ENCODE data around the gene SERPINE1.
"Not testable (repeated sequence)": the region's sequence is repeated elsewhere in the genome, so short reads cannot be mapped to it uniquely, and the experiment has no call there.

The SERPINE1 gene

GRCh38 chr7:101124376-101125056 lies 2.4 kb upstream of the SERPINE1 start:
- DNase-seq, result no peak

- peak; percentile 13 to 55 for DNase-seq
Observed at GRCh38 chr7:101125989-101126650, 784 bp upstream of the SERPINE1 start.

- no peak for DNase-seq
Observed at GRCh38 chr7:101127460-101128039, 646 bp downstream of the SERPINE1 start.

- DNase-seq, result no peak
Observed at GRCh38 chr7:101128040-101128834, 1.3 kb downstream of the SERPINE1 start.

GRCh38 chr7:101129603-101130117 lies 2.8 kb downstream of the SERPINE1 start:
- no peak for DNase-seq

GRCh38 chr7:101132626-101133600 lies 6.0 kb downstream of the SERPINE1 start:
- not testable (repeated sequence) for DNase-seq

GRCh38 chr7:101133621-101134398 lies 6.9 kb downstream of the SERPINE1 start:
- no peak for DNase-seq

- no peak for DNase-seq
Observed at GRCh38 chr7:101134399-101134980, 7.6 kb downstream of the SERPINE1 start.

- no peak for DNase-seq
Observed at GRCh38 chr7:101137651-101138212, 10.8 kb downstream of the SERPINE1 start.

- peak; percentile 82 to 87 for DNase-seq
Observed at GRCh38 chr7:101138213-101138870, 11.4 kb downstream of the SERPINE1 start.

GRCh38 chr7:101140339-101140699 lies 13.4 kb downstream of the SERPINE1 start:
- DNase-seq, result no peak

- no peak for DNase-seq
Observed at GRCh38 chr7:101140746-101141382, 14.0 kb downstream of the SERPINE1 start.

- DNase-seq, result no peak
Observed at GRCh38 chr7:101151908-101152651, 25.2 kb downstream of the SERPINE1 start.

GRCh38 chr7:101153969-101154692 lies 27.2 kb downstream of the SERPINE1 start, which contains the start of gene AP1S1:
Gene AP1S1 (plus strand): TSS chr7:101154476. CDS start chr7:101154515, 39 bp downstream.
- peak; percentile 96 for DNase-seq

- DNase-seq, result no peak
Observed at GRCh38 chr7:101154693-101155102, 27.8 kb downstream of the SERPINE1 start.

- no peak for DNase-seq
Observed at GRCh38 chr7:101155303-101155702, 28.4 kb downstream of the SERPINE1 start.

- DNase-seq, result no peak
Observed at GRCh38 chr7:101156277-101156676, 29.4 kb downstream of the SERPINE1 start.

Data from CD4-positive, alpha-beta T cell treated with Interleukin-4 for 1 hour (primary cell).